ENCODE measurements around the gene NOX5.

GRCh38 chr15:68966996-68967395, 47.5 kb upstream of the NOX5 start:
- TF ChIP-seq CTCF (IDR thresholded peaks at IDR 0.05): no peak
- no peak for TF ChIP-seq POLR2A (IDR thresholded peaks at IDR 0.05)

All from body of pancreas (tissue), 4 donors.